Peyer's patch (tissue), 4 donors: ENCODE measurements around the gene LILRA5.

Source experiments
- POLR2A ChIP-seq, 2 donors: fragments of 450-650 bp; IDR thresholded peaks; one replicate each; pipeline ENCODE4 v1.5.1; 2017; ENCODE audit warnings: antibody characterized with exemption in 2 of 2, mild to moderate bottlenecking in 2 of 2, moderate library complexity in 2 of 2
- TF ChIP-seq, protein P1 (sequence below), 6 experiments: fragments of 450-650 bp in 4 of 6; fragments of 200-600 bp in 2 of 6; sonication (generic) in 1 of 6; IDR thresholded peaks; one replicate each; pipeline ENCODE4 v1.5.1; 2017 to 2019; ENCODE audit warnings: antibody characterized with exemption in 6 of 6, mild to moderate bottlenecking in 3 of 6, moderate library complexity in 1 of 6

DNA sequence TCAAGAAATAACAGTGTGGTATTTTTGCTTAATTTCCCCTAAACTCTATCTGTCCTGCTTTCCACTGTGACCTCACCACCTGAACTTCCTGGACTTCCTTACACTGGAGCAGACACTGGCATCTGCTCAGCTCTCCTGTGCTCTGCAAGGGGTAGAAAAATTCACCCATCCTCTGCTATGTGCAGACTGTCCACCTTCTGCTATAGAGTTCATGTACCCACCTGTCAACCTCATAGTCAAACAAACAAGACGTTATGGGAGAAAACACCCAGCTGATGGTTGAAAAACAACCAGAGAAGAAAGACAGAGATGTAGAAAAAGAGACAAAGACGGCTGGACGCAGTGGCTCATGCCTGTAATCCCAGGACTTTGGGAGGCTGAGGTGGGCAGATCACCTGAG lies 39.6 kb upstream of the LILRA5 start:
- TF ChIP-seq, protein P1, sequence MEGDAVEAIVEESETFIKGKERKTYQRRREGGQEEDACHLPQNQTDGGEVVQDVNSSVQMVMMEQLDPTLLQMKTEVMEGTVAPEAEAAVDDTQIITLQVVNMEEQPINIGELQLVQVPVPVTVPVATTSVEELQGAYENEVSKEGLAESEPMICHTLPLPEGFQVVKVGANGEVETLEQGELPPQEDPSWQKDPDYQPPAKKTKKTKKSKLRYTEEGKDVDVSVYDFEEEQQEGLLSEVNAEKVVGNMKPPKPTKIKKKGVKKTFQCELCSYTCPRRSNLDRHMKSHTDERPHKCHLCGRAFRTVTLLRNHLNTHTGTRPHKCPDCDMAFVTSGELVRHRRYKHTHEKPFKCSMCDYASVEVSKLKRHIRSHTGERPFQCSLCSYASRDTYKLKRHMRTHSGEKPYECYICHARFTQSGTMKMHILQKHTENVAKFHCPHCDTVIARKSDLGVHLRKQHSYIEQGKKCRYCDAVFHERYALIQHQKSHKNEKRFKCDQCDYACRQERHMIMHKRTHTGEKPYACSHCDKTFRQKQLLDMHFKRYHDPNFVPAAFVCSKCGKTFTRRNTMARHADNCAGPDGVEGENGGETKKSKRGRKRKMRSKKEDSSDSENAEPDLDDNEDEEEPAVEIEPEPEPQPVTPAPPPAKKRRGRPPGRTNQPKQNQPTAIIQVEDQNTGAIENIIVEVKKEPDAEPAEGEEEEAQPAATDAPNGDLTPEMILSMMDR (IDR thresholded peaks at IDR 0.05): no peak
- no peak for TF ChIP-seq POLR2A (IDR thresholded peaks at IDR 0.05)
